GM18861 (cell line): ENCODE results near the gene TNNT3.

Experiments
- ATAC-seq: cut with Tn5 transposase; IDR thresholded peaks from one replicate; pipeline ENCODE4 v1.9.1; 2021; ENCODE audit not compliant: unreplicated experiment

The TNNT3 gene

GRCh38 chr11:1949922-1950321 lies 30.4 kb downstream of the TNNT3 start:
- ATAC-seq = no peak

GRCh38 chr11:1952806-1953482 lies 33.4 kb downstream of the TNNT3 start:
- ATAC-seq = no peak

- ATAC-seq = no peak
Measured at GRCh38 chr11:1953489-1954266, 34.2 kb downstream of the TNNT3 start.

- no peak for ATAC-seq
Measured at GRCh38 chr11:1958367-1958766, 38.9 kb downstream of the TNNT3 start.

GRCh38 chr11:1959786-1960185 lies 40.3 kb downstream of the TNNT3 start:
- no peak for ATAC-seq

GRCh38 chr11:1963864-1964263 lies 44.4 kb downstream of the TNNT3 start:
- no peak for ATAC-seq

GRCh38 chr11:1964348-1964747 lies 44.8 kb downstream of the TNNT3 start:
- ATAC-seq = no peak

- ATAC-seq = no peak
Measured at GRCh38 chr11:1964955-1965354, 45.5 kb downstream of the TNNT3 start.

GRCh38 chr11:1966531-1966930 lies 47.0 kb downstream of the TNNT3 start:
- no peak for ATAC-seq

- ATAC-seq = no peak
Measured at GRCh38 chr11:1967641-1968225, 48.2 kb downstream of the TNNT3 start.

- no peak for ATAC-seq
Measured at GRCh38 chr11:1968454-1969002, 49.0 kb downstream of the TNNT3 start.

GRCh38 chr11:1969035-1969434 lies 49.5 kb downstream of the TNNT3 start:
- no peak for ATAC-seq

- no peak for ATAC-seq
Measured at GRCh38 chr11:1969776-1970175, 50.3 kb downstream of the TNNT3 start.

GRCh38 chr11:1970956-1971355 lies 51.5 kb downstream of the TNNT3 start:
- ATAC-seq = no peak

- ATAC-seq = no peak
Measured at GRCh38 chr11:1975185-1975584, 55.7 kb downstream of the TNNT3 start.

GRCh38 chr11:1978720-1979473 lies 59.4 kb downstream of the TNNT3 start:
- no peak for ATAC-seq

GRCh38 chr11:1979607-1980006 lies 60.1 kb downstream of the TNNT3 start:
- ATAC-seq = no peak

GRCh38 chr11:1982873-1983600 lies 63.5 kb downstream of the TNNT3 start:
- ATAC-seq = no peak

GRCh38 chr11:1983601-1983961 lies 64.1 kb downstream of the TNNT3 start:
- no peak for ATAC-seq

- no peak for ATAC-seq
Measured at GRCh38 chr11:1987024-1987423, 67.5 kb downstream of the TNNT3 start.

GRCh38 chr11:1988174-1988573 lies 68.7 kb downstream of the TNNT3 start:
- no peak for ATAC-seq
